Body of pancreas (tissue), 4 donors: Measurements from ENCODE around the gene ABCC9. TPM values are rescaled to one million over a fixed set of nuclear protein-coding genes. Genes with fewer than 3 reads are reported as not detected.

Experiments
- ATAC-seq: fragments of 150-250 bp; one replicate; pipeline ENCODE4 v1.9.1; 2016
- DNase-seq, 4 donors: peaks; one replicate each; pipeline ENCODE4 v3.0.0-alpha.2; 2019
- H3K27ac ChIP-seq, 4 donors: fragments of 200-600 bp; sonication (generic); 1 replicate in 3 of 4; 2 replicates in 1 of 4; pipeline versions ENCODE4 v1.5.1 to v1.6.1; 2016 to 2019; ENCODE audit warnings: mild to moderate bottlenecking in 1 of 4, mixed read lengths in 1 of 4, moderate library complexity in 1 of 4
- H3K27me3 ChIP-seq, 2 donors: fragments of 200-600 bp; sonication (generic); one replicate each; pipeline ENCODE4 v1.6.0; 2016; ENCODE audit warnings: mild to moderate bottlenecking in 1 of 2
- H3K36me3 ChIP-seq, 2 donors: fragments of 200-600 bp; sonication (generic); replicated peaks in 1 of 2; 2 replicates each; pipeline ENCODE4 v1.5.1; 2016; ENCODE audit warnings: low read depth in 2 of 2; ENCODE audit not compliant: insufficient read depth in 1 of 2
- H3K4me1 ChIP-seq: fragments of 200-600 bp; sonication (generic); one replicate; pipeline ENCODE4 v1.6.0; 2016
- H3K4me3 ChIP-seq, 2 donors: fragments of 200-600 bp; sonication (generic); 1 replicate in 1 of 2; 2 replicates in 1 of 2; pipeline ENCODE4 v1.5.1; 2016 to 2019
- H3K9me3 ChIP-seq, 3 donors: fragments of 200-600 bp; sonication (generic); 1 replicate in 2 of 3; 2 replicates in 1 of 3; pipeline ENCODE4 v1.5.1; 2016
- POLR2A ChIP-seq, 3 donors: fragments of 450-650 bp; IDR thresholded peaks; one replicate each; pipeline ENCODE4 v1.6.1; 2016; ENCODE audit warnings: antibody characterized with exemption in 3 of 3, mild to moderate bottlenecking in 2 of 3
- WGBS, 2 donors: methylation state at CpG; one replicate each; pipeline ENCODE4 v1.1.5; 2017; 5-methylcytosine and 5-hydroxymethylcytosine counted together
- intact Hi-C: fragments of 100-400 bp; cut with DNase I; formaldehyde crosslinking; loops from one replicate; pipeline ENCODE4 v1.15.1; 2023
- total RNA-seq, 2 donors: library from RNA; depleted of rRNA; stranded (reverse); fragments of >200 nt; gene quantifications; one replicate each; pipeline ENCODE4 v1.1.0, GENCODE V29; 2016
- TF ChIP-seq, protein P1 (sequence below), 7 experiments: fragments of 450-650 bp in 4 of 7; fragments of 200-600 bp in 3 of 7; sonication (generic) in 3 of 7; IDR thresholded peaks; one replicate each; pipeline ENCODE4 v1.5.1; 2016 to 2019; ENCODE audit warnings: antibody characterized with exemption in 7 of 7

The ABCC9 gene
- total RNA-seq, 2 donors from 2014 or later = 12.2 to 13.2 TPM

DNA sequence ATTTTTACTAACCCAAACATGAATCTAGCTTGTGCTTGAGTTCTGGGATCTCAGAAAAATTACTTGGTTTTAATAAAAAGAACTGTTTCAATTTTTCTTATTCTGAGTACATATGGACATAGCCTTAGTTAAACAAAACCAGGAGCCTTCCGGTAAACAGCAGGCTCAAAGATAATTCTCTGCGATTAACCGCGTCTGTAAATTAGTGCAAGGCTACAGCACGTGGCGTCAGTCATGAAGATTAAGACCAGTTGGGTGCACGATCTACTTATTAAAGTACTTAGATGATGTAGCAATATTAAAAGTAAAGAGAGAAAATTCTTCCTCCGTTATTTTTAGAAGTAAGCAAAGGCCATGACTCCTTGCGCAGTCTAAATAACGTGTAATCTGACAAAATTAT is 167.4 kb downstream of the ABCC9 start:
- Histone ChIP-seq H3K36me3 (no peaks in the 10 kb centered on the region), H3K27ac (peak overlapping the region; percentile 64 to 93 (median 89)), H3K9me3 (no peaks in the 10 kb centered on the region), H3K4me3 (peak overlapping the region in 1 of 2 donors; percentile 42), H3K27me3 (no peaks in the 10 kb centered on the region), H3K4me1 (peaks cover 44% of the 10 kb centered on the region)
- no peak for ATAC-seq
- intact Hi-C loops = no loop called here
- DNase-seq = peak in 2 of 4 donors; percentile 25 to 26
- TF ChIP-seq, protein P1, sequence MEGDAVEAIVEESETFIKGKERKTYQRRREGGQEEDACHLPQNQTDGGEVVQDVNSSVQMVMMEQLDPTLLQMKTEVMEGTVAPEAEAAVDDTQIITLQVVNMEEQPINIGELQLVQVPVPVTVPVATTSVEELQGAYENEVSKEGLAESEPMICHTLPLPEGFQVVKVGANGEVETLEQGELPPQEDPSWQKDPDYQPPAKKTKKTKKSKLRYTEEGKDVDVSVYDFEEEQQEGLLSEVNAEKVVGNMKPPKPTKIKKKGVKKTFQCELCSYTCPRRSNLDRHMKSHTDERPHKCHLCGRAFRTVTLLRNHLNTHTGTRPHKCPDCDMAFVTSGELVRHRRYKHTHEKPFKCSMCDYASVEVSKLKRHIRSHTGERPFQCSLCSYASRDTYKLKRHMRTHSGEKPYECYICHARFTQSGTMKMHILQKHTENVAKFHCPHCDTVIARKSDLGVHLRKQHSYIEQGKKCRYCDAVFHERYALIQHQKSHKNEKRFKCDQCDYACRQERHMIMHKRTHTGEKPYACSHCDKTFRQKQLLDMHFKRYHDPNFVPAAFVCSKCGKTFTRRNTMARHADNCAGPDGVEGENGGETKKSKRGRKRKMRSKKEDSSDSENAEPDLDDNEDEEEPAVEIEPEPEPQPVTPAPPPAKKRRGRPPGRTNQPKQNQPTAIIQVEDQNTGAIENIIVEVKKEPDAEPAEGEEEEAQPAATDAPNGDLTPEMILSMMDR (IDR thresholded peaks at IDR 0.05) = no peak
- TF ChIP-seq POLR2A (IDR thresholded peaks at IDR 0.05) = no peak
- 5 to 7% methylated on average over 10 of the region's 10 CpGs for WGBS, 2 donors

DNA sequence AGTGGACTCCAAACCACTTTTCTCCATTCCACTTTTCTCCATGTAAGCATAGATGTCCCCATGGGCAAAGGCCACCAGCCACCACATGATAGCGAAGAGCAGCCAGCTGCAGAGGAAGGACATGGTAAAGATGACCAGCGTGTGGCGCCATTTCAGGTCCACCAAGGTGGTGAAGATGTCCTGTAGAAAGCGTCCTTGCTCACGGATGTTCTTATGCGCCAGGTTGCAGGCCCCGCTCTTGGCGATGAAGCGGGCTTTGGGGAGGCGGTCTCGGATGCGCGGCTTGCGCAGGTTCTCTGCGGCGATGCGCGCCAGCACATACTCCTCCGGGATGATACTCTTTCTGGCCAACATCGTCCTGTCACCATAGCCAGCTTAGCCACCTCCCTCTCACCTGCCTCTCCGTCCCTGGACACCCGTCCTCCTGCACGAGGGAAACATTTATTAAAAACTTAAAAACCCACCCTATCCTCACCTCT is 167.9 kb downstream of the ABCC9 start:
- no peaks in the 10 kb centered on the region for H3K27me3 ChIP-seq
- intact Hi-C loops = no loop called here
- peak overlapping the region; percentile 64 to 93 (median 89) for H3K27ac ChIP-seq
- no peaks in the 10 kb centered on the region for H3K36me3 ChIP-seq
- peak overlapping the region in 1 of 2 donors; percentile 42 for H3K4me3 ChIP-seq
- 7 to 26% methylated on average over 23 of the region's 23 CpGs for WGBS, 2 donors
- H3K9me3 ChIP-seq = no peaks in the 10 kb centered on the region
- peaks cover 44% of the 10 kb centered on the region for H3K4me1 ChIP-seq
- DNase-seq (peak; percentile 74 to 81 (median 77)), ATAC-seq (peak; percentile 30)
- TF ChIP-seq, protein P1 (IDR thresholded peaks at IDR 0.05) = peak in 6 of 7 experiments; percentile 15 to 59 (median 53)
- peak in 2 of 3 donors; percentile 23 to 58 for TF ChIP-seq POLR2A (IDR thresholded peaks at IDR 0.05)

DNA sequence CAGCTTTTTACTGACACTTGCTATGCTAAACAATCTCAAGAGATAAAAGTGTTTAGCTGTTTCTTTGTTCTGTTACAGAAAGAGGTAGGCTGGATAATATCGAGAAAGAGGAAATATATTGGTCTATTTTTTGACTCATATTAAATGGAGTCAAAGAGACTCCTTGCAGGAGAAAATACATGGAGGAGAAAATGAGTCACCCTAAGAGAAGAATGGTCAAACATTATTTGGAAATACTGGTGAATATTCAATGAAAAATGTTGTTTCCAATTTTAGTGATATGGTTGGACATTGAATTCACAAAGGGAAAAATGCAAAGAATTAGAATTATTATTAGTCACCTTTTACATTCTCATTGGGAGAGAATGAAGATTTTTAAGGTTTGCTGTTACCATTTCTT is 169.9 kb downstream of the ABCC9 start:
- ATAC-seq (no peak), DNase-seq (no peak)
- TF ChIP-seq, protein P1 (IDR thresholded peaks at IDR 0.05) = no peak
- no peak for TF ChIP-seq POLR2A (IDR thresholded peaks at IDR 0.05)
- H3K4me3 ChIP-seq = no peak overlapping the region
- no peaks in the 10 kb centered on the region for H3K27me3 ChIP-seq
- H3K36me3 ChIP-seq = no peaks in the 10 kb centered on the region
- peak overlapping the region in 2 of 4 donors; percentile 30 to 93 for H3K27ac ChIP-seq
- H3K4me1 ChIP-seq = peaks cover 28% of the 10 kb centered on the region
- WGBS, 2 donors = 16 to 29% methylated on average over 1 of the region's 1 CpG
- no peaks in the 10 kb centered on the region for H3K9me3 ChIP-seq
- intact Hi-C loops = no loop called here

DNA sequence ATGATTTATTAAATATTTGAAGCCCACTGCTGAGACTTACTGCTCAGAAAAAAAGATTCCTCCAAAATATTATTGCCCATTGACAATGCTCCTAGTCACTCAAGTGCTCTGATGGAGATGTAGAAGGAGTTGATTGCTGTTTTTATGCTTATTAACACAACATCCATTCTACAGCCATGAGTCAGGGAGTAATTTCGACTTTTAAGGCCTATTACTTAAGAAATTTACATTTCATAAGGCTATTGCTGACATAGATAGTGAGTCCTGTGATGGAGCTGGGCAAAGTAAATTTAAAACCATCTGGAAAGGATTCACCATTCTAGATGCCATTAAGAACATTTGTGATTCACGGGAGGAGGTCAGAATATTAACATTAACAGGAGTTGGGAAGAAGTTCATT is 171.9 kb downstream of the ABCC9 start:
- Histone ChIP-seq H3K36me3 (peaks cover 0 to 5% of the 10 kb centered on the region in 2 donors), H3K27me3 (no peaks in the 10 kb centered on the region), H3K4me3 (no peak overlapping the region), H3K27ac (no peak overlapping the region), H3K4me1 (peaks cover 35% of the 10 kb centered on the region), H3K9me3 (no peaks in the 10 kb centered on the region)
- WGBS, 2 donors = 76 to 84% methylated on average over 2 of the region's 2 CpGs
- DNase-seq = no peak
- no peak for ATAC-seq
- intact Hi-C loops = no loop called here
- TF ChIP-seq, protein P1 (IDR thresholded peaks at IDR 0.05) = no peak
- no peak for TF ChIP-seq POLR2A (IDR thresholded peaks at IDR 0.05)

DNA sequence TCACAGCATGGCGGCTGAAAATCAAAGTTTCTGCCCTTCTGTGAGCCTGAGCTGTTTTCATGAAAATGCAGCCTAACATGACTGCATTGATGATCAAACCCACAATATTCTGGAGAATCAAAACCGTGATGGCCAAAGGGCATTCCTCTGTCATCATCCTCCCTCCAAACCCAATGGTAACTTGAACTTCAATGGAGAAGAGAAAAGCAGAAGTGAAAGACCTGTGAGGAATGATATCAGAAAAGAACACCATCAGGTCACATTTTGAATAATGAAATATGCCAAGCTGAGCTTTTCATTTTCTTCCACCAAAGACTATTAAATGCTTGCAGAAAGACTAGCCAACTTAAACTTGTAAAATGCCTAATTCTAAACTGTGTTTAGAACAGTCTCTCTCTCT is 174.8 kb downstream of the ABCC9 start:
- no peak for DNase-seq
- Histone ChIP-seq H3K36me3 (peaks cover 0 to 5% of the 10 kb centered on the region in 2 donors), H3K4me3 (no peak overlapping the region), H3K4me1 (peaks cover 45% of the 10 kb centered on the region), H3K27me3 (no peaks in the 10 kb centered on the region), H3K27ac (no peak overlapping the region), H3K9me3 (no peaks in the 10 kb centered on the region)
- ATAC-seq = no peak
- WGBS, 2 donors = 81 to 100% methylated on average over 2 of the region's 2 CpGs
- TF ChIP-seq POLR2A (IDR thresholded peaks at IDR 0.05) = no peak
- TF ChIP-seq, protein P1 (IDR thresholded peaks at IDR 0.05) = no peak
- intact Hi-C loops = no loop called here
